Measurements from ENCODE around the gene ALAS1. TPM values are rescaled to one million over a fixed set of nuclear protein-coding genes. Genes with fewer than 3 reads are reported as not detected.
"Not testable (repeated sequence)": the region's sequence is repeated elsewhere in the genome, so short reads cannot be mapped to it uniquely, and the experiment has no call there.

The ALAS1 gene
- total RNA-seq, 2 donors from 2014 or later, result 13.5 to 63.6 TPM

GRCh38 chr3:52159503-52159902 is 38.5 kb upstream of the ALAS1 start:
- WGBS, 2 donors, result 9 to 10% methylated on average over 1 of the region's 1 CpG

GRCh38 chr3:52162250-52162872 is 35.6 kb upstream of the ALAS1 start:
- intact Hi-C loops (cut with DNase I), result no loop called here
- 66 to 97% methylated on average over 4 to 7 of the region's 7 CpGs for WGBS, 2 donors
- Histone ChIP-seq H3K4me1 (no peaks in the 10 kb centered on the region), H3K27ac (no peak overlapping the region), H3K4me3 (no peak overlapping the region), H3K9me3 (no peaks in the 10 kb centered on the region), H3K27me3 (no peaks in the 10 kb centered on the region), H3K36me3 (replicated peaks in 1 of 2; ENCODE audit: insufficient read depth in 1 of 2, low read depth in 2 of 2) (no peaks in the 10 kb centered on the region)
- ATAC-seq, result no peak
- no peak for DNase-seq
- TF ChIP-seq POLR2A (IDR thresholded peaks at IDR 0.05) (no peak), CTCF (IDR thresholded peaks at IDR 0.05) (no peak)

More at GRCh38 chr3:52159503-52159902, 38.5 kb upstream of the ALAS1 start:
- DNase-seq (no peak), ATAC-seq (no peak)
- no peaks in the 10 kb centered on the region for H3K36me3 ChIP-seq (replicated peaks in 1 of 2; ENCODE audit: insufficient read depth in 1 of 2, low read depth in 2 of 2)
- H3K27ac ChIP-seq, result no peak overlapping the region
- intact Hi-C loops (cut with DNase I), result no loop called here
- peaks cover 4% of the 10 kb centered on the region for H3K4me1 ChIP-seq
- H3K4me3 ChIP-seq, result no peak overlapping the region
- no peak for TF ChIP-seq POLR2A (IDR thresholded peaks at IDR 0.05)
- TF ChIP-seq CTCF (IDR thresholded peaks at IDR 0.05), result no peak
- no peaks in the 10 kb centered on the region for H3K9me3 ChIP-seq
- H3K27me3 ChIP-seq, result no peaks in the 10 kb centered on the region

GRCh38 chr3:52167240-52167639 is 30.7 kb upstream of the ALAS1 start:
- H3K9me3 ChIP-seq, result no peaks in the 10 kb centered on the region
- H3K36me3 ChIP-seq (replicated peaks in 1 of 2; ENCODE audit: insufficient read depth in 1 of 2, low read depth in 2 of 2), result no peaks in the 10 kb centered on the region
- DNase-seq (no peak), ATAC-seq (no peak)
- intact Hi-C loops (cut with DNase I), result no loop called here
- WGBS, 2 donors, result 36 to 46% methylated on average over 9 of the region's 9 CpGs
- no peaks in the 10 kb centered on the region for H3K4me1 ChIP-seq
- no peak overlapping the region for H3K27ac ChIP-seq
- TF ChIP-seq CTCF (IDR thresholded peaks at IDR 0.05) (no peak), POLR2A (IDR thresholded peaks at IDR 0.05) (no peak)
- H3K27me3 ChIP-seq, result no peaks in the 10 kb centered on the region
- no peak overlapping the region for H3K4me3 ChIP-seq

GRCh38 chr3:52170217-52170616 is 27.7 kb upstream of the ALAS1 start:
- DNase-seq; H3K4me1 ChIP-seq; H3K4me3 ChIP-seq; H3K27ac ChIP-seq; H3K9me3 ChIP-seq; H3K36me3 ChIP-seq (replicated peaks in 1 of 2; ENCODE audit: insufficient read depth in 1 of 2, low read depth in 2 of 2); ATAC-seq; intact Hi-C loops (cut with DNase I); H3K27me3 ChIP-seq: not testable (repeated sequence)
- 91 to 95% methylated on average over 3 of the region's 3 CpGs for WGBS, 2 donors

GRCh38 chr3:52171514-52172261 is 26.3 kb upstream of the ALAS1 start:
- H3K27ac ChIP-seq, result no peak overlapping the region
- H3K4me1 ChIP-seq, result no peaks in the 10 kb centered on the region
- intact Hi-C loops (cut with DNase I), result no loop called here
- TF ChIP-seq POLR2A (IDR thresholded peaks at IDR 0.05) (no peak), CTCF (IDR thresholded peaks at IDR 0.05) (no peak)
- no peak for ATAC-seq
- no peaks in the 10 kb centered on the region for H3K27me3 ChIP-seq
- DNase-seq, result no peak
- no peak overlapping the region for H3K4me3 ChIP-seq
- WGBS, 2 donors, result 83 to 86% methylated on average over 3 of the region's 3 CpGs
- H3K9me3 ChIP-seq, result no peaks in the 10 kb centered on the region
- no peaks in the 10 kb centered on the region for H3K36me3 ChIP-seq (replicated peaks in 1 of 2; ENCODE audit: insufficient read depth in 1 of 2, low read depth in 2 of 2)

Measured in body of pancreas (tissue), 4 donors.